CMK (cell line): Measurements from ENCODE around the gene NRXN3.

ENCODE experiments used
- DNase-seq: peaks from one replicate; pipeline ENCODE4 v3.0.0-alpha.2; 2010; ENCODE audit warnings: low read depth

NRXN3 gene

DNA sequence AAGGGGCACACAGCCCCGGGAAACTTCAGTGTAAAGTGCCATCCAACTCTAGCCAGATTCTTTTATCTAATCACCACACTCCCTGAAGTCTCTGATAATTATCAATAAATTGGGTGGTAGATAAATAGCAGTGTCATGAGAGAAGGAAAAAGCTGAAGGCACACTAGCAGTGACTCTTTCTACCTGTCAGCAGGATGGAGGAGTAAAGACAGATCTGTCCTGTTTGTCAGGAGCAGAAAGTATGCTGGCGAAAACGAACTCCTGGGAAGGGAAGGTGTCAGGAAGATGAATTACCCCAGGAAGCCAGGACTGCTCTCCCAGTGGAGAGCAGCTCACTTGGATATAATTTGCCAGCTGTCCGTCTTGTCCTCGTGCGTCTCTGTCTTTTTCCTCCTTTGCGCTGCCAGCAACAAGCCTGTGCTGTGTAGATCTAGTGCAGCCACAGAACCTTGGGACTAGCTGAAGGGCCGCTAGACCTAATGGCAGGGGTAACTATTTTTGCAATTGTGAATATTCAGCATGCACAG, 1059.3 kb downstream of the NRXN3 start:
- DNase-seq = no peak

GRCh38 chr14:79242666-79243065, 1072.5 kb downstream of the NRXN3 start:
- no peak for DNase-seq

DNA sequence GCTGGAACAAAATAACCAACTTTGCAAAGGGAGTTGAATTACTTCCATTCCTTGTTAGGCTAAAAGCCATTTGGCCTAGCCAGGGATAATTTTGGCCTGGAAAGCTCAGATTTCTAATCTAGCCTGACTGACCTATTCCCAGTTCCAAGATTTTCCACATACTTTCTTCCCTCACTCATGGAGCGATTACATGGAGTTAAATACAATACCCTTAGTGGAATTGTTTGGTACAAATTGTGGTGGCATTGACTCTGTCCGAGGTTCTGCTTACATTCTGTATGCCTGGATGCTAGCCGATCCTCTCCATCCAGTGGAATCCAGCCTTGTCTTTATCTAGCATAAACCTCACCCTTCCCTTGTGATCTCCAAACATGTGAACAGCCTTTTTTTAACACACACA, 1076.0 kb downstream of the NRXN3 start:
- DNase-seq = no peak

- DNase-seq = no peak
Measured at GRCh38 chr14:79248126-79248525, 1078.0 kb downstream of the NRXN3 start.

DNA sequence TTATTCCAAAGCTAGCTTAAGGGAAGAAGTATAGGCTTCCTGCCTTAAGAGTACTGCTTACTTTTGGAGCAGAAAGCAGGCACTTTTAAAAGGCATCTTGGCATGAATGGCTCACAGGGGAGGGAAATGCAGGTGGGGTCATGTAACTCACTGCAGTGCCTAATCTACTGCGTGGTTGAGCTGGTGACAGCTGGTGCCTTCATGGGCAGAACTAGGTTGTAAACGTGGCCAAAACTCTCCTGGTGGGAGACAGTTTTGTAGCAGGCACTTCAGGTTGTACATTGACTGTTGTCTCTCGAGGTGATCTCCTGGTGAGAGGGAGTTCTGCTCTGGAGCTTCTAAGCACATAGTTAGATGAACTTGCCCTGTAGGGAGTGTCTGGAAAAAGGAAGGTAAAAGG, 1078.6 kb downstream of the NRXN3 start:
- no peak for DNase-seq

GRCh38 chr14:79251278-79251677, 1081.1 kb downstream of the NRXN3 start:
- DNase-seq = no peak

DNA sequence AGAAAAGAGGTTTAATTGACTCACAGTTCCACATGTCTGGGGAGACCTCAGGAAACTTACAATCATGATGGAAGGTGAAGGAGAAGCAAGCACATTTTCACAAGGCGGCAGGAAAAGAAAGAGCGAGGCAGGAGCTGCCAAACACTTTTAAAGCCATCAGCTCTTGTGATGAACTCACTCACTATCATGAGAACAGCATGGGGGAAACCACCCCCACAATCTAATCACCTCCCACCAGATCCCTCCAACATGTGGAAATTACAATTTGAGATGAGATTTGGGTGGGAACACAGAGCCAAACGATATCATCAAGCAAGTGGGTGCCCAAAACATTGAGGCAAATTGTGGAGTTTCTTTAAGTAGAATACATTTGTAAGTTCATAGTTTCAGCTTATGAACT, 1083.4 kb downstream of the NRXN3 start:
- DNase-seq = no peak

DNA sequence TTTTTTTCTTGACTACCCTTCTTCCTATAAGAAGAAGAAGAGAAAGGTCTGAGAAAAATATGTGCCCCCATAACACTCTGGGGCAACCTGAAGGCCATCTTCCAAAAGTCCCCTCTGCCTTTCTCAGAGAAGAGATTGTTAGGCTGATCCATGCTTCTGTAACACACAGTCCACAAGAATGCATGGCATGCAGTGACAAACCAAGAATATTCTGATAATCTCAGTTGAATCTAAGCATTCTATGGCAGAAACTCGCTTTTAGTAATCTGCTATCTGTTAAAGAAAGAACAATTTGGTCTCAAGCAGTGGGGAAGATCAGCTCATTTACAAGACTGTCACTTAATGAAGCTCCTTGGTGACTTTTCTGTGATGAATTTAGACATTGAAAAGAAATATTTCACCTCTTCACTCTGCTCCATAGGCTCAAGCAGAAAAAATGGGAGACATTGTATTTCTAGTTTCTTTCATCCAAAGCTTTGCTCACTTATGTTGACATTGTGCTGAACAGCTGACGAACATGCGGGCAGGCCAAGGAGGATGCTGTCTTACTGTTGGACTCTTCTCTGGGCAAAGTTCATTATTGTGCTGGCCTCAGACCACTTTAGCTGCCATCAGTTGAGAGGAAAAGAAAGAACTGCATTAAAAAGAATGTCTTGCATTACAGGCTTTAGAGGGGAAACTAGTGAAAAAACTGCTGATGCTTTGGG, 1084.0 kb downstream of the NRXN3 start:
- DNase-seq = no peak

DNA sequence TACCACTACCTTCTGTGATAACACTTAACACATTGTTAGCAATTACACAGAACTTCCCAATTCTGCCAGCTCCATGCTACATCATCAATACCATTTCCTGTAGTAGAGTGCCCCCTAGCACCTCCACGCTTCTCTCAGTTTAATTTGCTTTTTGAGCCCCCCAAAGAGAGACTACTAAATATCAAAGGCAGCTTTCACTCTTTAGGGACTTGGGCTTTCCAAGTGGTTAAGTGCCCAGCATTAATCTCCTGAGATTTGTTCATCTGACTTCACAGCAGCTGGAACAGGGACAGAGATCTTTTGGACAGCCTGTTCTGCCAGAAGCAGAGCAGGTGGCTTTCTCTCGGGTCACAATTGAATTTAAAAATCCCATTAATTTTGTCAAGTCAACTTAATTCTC, 1086.2 kb downstream of the NRXN3 start:
- DNase-seq = no peak

DNA sequence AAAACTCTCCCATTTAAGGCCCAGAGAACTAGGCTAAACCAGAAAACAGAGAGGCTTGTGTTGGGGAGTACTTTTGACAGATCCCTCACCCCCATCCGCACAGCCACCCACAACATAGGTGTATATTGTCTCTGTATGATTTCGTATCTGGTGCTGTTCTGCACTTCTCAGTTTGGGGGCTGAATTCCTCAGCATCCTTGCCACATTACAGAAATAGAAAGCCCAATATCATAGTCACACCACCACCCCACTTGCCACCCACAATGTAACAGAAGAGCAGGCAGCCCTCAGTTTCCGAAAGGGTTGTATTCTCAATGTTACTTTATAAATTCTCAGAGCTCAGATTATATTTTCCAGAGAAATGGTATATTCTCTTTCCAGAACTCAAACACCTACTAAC, 1090.2 kb downstream of the NRXN3 start:
- no peak for DNase-seq

DNA sequence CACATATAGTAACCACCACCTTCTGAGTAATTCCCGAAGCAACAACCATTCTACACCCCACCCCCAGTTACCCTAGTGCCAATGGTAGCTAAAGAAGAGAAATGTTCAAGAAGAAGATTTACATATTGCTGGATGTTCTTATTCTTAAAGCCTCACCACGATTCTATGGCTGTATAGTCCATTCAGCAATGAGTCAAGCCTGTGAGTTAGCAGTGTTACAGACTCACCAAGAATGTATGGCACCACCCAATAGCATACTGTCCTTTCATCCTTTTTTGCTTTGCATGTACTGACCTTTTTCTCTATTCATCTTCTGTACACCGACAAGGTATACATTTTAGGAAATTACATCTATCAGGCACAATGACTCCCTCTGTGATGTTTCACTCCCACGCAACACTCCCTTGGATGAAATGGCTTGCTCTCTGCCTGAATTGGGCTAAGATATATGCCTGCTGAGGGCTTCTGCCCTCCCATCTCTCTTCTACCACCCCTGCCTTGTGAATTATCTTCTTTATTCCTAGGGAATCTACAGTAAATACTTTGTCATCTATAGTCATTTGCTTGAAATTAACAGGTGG, 1095.3 kb downstream of the NRXN3 start:
- no peak for DNase-seq

DNA sequence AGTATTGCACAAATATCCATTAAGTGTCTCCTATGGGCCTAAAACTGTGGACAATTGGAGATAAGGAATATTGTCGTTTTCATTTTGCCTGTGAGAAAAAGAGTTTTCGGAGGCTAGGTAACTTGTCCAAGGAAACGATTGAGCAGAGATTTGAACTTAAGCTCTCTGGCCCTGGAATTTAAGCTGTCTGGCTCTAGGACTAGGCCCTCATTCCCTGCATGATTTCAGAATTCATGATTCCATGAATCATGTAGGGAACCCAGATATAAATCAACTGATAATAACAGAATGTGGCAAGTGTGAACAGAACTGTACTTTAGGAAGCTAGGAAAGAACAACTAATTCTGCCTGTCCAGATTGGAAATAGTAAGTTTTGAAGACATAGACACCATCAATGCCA, 1100.2 kb downstream of the NRXN3 start:
- DNase-seq = no peak

- no peak for DNase-seq
Measured at GRCh38 chr14:79271122-79271521, 1100.9 kb downstream of the NRXN3 start.

DNA sequence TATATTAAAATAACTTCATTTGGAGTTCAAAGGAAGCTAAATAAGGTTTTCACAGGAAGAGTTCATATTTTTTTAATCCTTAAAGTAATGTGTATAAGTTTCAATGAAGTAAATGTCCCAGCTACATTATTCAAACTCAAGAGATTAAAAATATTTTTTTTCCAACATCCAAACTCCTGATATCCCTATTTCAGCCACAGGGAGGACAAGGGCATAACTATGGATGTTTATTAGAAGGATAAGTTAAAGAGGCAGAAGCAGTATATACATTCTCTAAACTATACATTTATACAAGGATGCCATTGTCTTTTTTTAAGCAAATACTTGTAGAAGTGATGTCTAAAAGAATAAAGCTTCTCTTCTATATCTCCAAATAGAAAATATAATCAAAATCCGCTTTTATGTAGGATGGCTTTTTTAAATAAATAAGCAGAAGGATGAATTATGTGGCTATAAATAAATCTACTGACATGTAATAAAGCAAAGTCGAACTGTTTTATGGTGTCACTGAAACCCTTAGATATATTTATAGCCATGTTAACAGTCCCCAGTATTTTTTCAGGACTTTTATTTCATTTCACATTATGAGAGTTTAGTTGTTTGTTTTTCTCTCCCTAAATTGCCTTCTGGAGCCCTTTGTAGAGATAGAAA, 1104.6 kb downstream of the NRXN3 start:
- DNase-seq = no peak

DNA sequence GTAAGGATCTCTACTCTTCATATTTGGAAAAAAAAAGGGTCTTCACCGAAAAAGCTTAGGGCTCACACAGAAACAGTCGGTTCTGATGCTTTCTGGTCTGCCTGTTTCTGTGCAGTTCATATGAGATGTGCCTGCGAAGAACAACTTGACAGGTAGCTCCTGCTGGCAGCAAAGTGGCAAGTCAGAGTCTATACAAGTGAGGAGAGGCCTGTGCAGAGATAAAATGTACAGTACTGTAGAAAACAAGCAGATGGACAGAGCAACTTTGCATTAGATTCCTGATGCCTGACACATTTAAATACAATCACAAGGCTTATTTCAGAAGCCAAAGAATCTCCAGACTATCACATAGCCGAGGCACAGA, 1105.1 kb downstream of the NRXN3 start:
- no peak for DNase-seq

DNA sequence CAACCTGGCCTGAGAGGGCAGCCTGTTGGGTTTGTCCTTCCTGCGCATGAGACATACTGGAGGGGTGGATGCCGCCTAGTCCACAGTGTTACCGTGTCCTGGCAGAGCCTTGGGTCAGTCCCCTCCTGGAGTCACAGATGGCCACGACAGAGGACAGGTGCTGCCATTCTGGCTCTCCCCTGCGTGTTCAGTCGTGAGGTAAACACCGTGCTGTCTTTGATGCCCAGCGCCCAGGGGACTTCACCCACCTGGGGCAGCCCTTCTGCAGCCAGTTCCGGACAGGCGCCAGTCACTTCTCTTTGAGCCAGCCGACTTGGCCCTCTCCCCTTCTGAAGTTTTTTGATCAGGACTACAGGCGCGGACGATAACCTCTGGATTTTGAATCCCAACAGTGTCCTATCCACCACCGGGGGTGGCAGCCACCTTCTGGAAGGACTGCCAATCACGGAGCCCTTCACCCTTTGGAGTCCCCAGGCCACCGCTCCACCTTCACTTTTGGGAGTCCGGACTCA, 1108.2 kb downstream of the NRXN3 start:
- no peak for DNase-seq

- no peak for DNase-seq
Measured at GRCh38 chr14:79278798-79279644, 1108.8 kb downstream of the NRXN3 start.

DNA sequence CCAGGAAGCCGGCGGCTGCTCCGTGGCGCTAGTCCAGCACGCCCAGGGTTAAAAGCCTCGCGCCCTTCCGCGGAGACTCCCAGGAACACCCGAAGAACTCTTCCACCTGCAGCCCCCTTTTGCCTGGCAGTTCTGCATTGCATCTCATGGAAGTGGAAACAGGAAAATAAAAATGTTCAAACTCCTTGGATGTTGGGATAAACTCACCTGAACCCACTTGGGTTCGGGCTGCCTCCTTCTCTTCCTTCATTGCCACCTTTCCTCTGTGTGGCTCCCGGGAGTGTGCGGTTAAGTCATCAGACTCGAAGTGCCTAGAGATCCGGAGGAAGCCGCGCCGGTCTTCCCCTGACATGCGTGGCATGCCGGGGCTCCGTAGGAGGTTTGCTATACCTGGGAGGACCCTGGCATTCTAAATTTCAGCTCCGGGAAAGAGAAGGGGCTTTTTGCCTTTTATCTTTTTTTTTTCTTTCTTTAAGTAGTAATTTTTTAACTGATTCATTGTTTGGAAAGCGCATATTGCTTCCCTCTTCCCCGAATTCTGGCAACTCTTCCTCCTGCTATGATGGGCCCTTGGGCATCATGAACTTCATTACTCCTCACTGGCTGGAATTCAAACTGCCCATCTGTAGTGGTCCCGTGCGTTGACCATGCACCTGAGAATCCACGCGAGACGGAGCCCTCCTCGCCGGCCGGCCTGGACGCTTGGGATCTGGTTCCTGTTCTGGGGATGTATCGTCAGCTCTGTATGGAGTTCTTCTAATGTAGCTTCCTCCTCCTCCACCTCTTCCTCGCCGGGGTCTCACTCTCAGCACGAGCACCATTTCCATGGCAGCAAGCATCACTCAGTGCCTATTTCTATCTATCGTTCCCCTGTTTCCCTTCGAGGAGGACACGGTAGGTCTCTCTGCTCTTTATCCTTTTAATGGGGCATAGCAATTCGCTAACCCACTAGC, 1109.7 kb downstream of the NRXN3 start:
- no peak for DNase-seq

GRCh38 chr14:79281244-79282152, 1111.3 kb downstream of the NRXN3 start:
- no peak for DNase-seq

GRCh38 chr14:79284621-79285020, 1114.4 kb downstream of the NRXN3 start:
- DNase-seq = no peak
